Cardiac fibroblast (primary cell): ENCODE measurements around the gene RAB36.

ENCODE experiments used
- DNase-seq, 2 donors: peaks; one replicate each; pipeline versions ENCODE4 v3.0.0 to v3.0.0-alpha.2; 2010; ENCODE audit warnings: low read depth in 2 of 2
- H3K4me3 ChIP-seq, 2 donors: replicated peaks in 1 of 2; 1 replicate in 1 of 2; 2 replicates in 1 of 2; pipeline ENCODE4 v1.5.1; 2011; ENCODE audit warnings: low read depth in 2 of 2, low read length in 2 of 2, mild to moderate bottlenecking in 2 of 2, moderate library complexity in 1 of 2
- TF ChIP-seq, protein P1 (sequence below): IDR thresholded peaks from one replicate; pipeline ENCODE4 v1.5.1; 2011; ENCODE audit warnings: low read depth, mild to moderate bottlenecking, low read length, inconsistent platforms

RAB36 gene

DNA sequence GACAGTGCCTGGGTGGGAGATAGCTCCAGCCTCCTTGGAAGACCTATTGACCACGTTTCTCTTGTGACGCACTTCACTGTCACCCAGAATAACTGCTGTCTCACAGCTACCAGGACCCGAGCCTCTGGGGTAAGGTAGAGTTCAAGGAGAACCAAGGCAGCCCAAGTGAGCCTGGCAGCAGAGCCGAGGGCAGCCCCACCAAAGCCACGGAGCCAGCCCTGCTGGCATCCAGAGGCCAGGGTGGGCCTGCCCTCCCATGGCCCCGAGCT, 36.3 kb upstream of the RAB36 start:
- no peak for DNase-seq
- H3K4me3 ChIP-seq, result no peak overlapping the region
- TF ChIP-seq, protein P1, sequence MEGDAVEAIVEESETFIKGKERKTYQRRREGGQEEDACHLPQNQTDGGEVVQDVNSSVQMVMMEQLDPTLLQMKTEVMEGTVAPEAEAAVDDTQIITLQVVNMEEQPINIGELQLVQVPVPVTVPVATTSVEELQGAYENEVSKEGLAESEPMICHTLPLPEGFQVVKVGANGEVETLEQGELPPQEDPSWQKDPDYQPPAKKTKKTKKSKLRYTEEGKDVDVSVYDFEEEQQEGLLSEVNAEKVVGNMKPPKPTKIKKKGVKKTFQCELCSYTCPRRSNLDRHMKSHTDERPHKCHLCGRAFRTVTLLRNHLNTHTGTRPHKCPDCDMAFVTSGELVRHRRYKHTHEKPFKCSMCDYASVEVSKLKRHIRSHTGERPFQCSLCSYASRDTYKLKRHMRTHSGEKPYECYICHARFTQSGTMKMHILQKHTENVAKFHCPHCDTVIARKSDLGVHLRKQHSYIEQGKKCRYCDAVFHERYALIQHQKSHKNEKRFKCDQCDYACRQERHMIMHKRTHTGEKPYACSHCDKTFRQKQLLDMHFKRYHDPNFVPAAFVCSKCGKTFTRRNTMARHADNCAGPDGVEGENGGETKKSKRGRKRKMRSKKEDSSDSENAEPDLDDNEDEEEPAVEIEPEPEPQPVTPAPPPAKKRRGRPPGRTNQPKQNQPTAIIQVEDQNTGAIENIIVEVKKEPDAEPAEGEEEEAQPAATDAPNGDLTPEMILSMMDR, result no peak

DNA sequence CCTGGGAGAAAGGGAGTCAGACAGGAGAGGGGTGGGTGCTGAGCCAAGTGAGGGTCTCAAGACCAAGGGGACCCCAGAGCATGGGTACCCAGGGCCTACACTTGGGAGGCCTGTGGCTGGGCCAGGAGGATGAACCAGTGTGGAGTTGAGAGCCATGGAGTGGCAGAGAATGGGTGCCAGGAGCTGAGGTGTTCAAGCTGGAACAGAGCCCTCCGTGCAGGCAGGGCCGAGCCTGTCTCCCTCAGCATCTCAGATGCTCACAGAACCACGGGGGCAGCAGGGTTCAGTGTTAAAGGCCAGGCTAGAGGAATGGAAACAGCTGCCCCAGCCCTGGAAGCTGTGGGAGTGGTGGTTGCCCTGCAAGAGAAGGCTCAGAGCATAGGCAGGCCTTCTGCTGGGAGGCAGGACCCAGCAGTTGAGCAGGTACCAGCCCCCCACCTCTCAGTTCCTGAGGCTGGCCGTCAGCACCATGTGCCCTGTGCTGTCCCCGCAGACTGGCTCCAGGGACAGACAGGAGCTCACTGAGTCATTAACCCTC, 35.8 kb upstream of the RAB36 start:
- TF ChIP-seq, protein P1, result no peak

DNA sequence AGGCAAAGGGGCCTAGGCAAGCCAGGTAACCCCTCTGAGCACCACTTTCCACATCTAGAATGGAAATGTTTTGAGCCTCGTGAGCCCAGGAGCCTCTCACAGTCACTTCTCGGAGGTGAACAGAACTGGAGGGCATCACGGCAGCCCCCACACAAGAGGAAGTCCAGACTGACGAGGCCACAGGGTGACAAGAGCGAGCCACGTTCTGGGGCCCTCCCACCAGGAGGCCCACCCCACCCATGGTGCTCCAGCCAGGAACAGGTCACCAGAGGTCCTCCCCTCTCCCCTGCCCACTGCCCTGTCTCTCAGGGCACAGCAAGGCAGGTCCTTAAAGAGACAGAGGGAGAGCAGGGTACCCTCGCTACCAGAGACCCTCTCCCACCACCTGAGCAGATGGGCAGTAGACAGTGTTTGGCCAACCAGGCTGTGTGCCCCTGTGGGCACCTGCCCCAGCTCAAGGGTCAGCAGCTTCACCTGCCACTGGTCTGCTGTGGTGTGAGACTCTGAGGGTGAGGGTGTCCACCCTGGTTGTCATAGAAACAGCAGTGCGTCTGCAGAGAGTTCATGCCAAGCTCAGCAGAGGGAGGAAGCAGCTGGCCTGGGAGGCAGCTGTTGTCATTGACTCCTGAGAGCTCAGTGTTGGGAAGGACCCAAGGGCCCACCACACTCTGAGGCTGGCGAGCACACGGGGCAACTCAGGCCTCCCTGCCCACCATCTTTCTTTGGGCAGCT, 34.9 kb upstream of the RAB36 start:
- TF ChIP-seq, protein P1, result no peak
- DNase-seq, result peak in 1 of 2 donors; percentile 4
- no peak overlapping the region for H3K4me3 ChIP-seq

More for the DNA sequence above, 35.8 kb upstream of the RAB36 start:
- no peak overlapping the region for H3K4me3 ChIP-seq
- no peak for DNase-seq

DNA sequence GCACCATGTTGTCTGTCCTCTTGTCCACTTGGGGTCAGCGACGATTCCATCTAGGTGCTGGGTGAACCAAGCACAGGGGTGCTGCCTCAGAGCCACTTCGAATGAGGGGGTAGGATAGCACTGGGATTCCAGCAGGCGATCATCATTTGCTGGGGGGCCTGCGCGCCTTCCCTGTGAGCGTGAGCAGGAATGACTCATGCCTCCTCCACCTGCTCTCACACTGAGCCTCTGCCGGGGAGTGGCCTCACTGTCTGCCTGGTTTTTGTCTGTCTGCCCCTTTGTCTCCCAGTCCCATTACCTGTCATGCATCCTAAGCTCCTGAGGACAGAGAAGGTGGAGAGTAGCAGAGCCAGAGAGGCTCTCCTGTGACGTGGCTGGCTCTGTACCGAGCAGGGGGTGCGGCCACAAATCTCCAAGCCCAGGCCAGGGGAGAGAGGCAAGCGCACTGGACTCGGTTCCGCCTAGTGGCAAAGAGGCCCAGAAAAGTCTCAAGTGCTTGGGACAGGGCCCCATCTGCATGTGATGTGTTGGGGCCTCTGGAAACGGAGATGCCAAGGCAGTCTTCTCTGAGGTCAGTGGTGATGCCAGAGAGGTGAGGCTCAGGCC, 34.3 kb upstream of the RAB36 start:
- DNase-seq, result peak in 1 of 2 donors; percentile 1
- no peak overlapping the region for H3K4me3 ChIP-seq
- TF ChIP-seq, protein P1, result no peak

DNA sequence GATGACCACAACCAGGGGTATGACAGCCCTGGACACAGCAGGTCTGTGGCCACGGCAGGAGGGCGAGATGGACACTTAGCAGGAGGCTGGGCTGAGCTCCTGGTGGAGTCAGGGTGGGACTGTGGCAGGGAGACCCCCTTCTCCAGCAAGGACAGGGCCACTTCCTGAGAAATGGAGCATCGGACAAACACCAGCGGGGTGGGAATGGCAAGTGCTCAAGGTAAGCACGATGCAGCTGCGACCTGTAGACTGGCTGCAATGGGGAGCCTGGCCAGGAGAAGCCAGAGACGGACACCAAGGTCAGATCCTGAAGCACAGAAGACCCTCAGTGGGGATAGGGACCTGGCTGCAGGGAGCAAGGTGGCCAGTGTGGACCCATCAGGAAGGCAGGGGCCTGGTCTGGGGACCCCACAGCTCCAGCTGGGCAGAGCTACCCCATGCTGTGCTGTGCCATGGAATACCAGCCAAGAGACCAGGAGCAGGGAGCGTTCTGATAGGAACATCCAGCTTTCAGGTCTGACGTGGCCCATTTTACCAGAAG, 32.7 kb upstream of the RAB36 start:
- no peak overlapping the region for H3K4me3 ChIP-seq
- no peak for DNase-seq
- TF ChIP-seq, protein P1, result no peak

DNA sequence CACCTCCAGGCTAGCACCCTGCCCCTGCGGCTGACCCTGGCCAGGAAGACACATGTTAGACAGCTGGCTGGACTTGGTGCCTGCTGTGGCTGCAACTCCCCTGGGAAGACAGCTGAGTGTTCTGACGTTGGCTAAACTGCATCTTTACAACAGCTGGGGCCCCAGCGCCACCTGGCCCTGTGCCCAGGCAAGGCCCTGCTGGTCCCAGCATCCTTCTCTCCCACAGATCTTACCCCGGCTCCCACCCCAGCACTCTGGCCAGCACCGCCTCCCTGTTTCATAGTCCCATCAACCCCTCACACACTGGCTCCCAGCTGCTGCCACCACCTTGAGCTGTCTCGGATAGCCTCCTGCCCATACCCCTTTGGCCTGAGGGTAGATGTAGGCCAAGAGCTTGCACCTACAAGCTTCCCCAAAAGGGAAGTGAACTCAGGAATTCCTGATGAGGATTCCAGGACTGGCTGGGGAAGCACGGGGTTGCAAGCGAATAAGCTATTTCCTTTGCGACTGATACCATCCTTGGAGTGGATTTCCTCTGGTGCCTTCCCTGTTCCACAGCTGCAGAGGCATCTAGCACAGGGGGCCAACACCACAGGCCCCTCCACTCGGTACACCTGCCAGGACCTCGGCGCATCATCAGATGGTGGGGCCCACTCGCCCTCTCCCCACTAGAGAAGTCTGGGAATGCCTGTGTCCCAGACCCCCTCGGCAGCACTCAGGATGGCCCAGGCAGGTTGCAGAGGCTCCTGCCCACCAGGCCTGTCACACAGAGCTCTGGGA, 32.0 kb upstream of the RAB36 start:
- peak; percentile 46 to 49 for DNase-seq
- TF ChIP-seq, protein P1, result no peak
- H3K4me3 ChIP-seq, result no peak overlapping the region
